Measurements from ENCODE around the gene C1orf35. TPM values are rescaled to one million over a fixed set of nuclear protein-coding genes. Genes with fewer than 3 reads are reported as not detected.

C1orf35 gene
- total and polyA plus RNA-seq, 2 experiments from 2014 or later = 36.2 to 43.7 TPM

GRCh38 chr1:228070851-228071250, 32.3 kb downstream of the C1orf35 start:
- Histone ChIP-seq H3K27me3 (peaks cover 42% of the 10 kb centered on the region), H3K9me3 (ENCODE audit: low read depth) (no peaks in the 10 kb centered on the region), H3K27ac (no peak overlapping the region), H3K4me1 (ENCODE audit: low read depth) (peaks cover 6% of the 10 kb centered on the region), H3K4me3 (no peak overlapping the region), H3K36me3 (no peaks in the 10 kb centered on the region)
- no peak for DNase-seq (ENCODE audit: low read depth in 1 of 2, low spot score in 1 of 2)
- TF ChIP-seq CTCF (IDR thresholded peaks at IDR 0.05; ENCODE audit: low read depth, low read length) = no peak

GRCh38 chr1:228070173-228070572, 33.0 kb downstream of the C1orf35 start:
- H3K4me3 ChIP-seq = no peak overlapping the region
- peaks cover 42% of the 10 kb centered on the region for H3K27me3 ChIP-seq
- no peak for TF ChIP-seq CTCF (IDR thresholded peaks at IDR 0.05; ENCODE audit: low read depth, low read length)
- H3K36me3 ChIP-seq = no peaks in the 10 kb centered on the region
- no peak for DNase-seq (ENCODE audit: low read depth in 1 of 2, low spot score in 1 of 2)
- peaks cover 6% of the 10 kb centered on the region for H3K4me1 ChIP-seq (ENCODE audit: low read depth)
- H3K9me3 ChIP-seq (ENCODE audit: low read depth) = no peaks in the 10 kb centered on the region
- H3K27ac ChIP-seq = no peak overlapping the region

- Histone ChIP-seq H3K9me3 (ENCODE audit: low read depth) (no peaks in the 10 kb centered on the region), H3K4me3 (no peak overlapping the region), H3K36me3 (no peaks in the 10 kb centered on the region), H3K27ac (no peak overlapping the region), H3K4me1 (ENCODE audit: low read depth) (peaks cover 1% of the 10 kb centered on the region), H3K27me3 (peaks cover 42% of the 10 kb centered on the region)
- no peak for TF ChIP-seq CTCF (IDR thresholded peaks at IDR 0.05; ENCODE audit: low read depth, low read length)
- no peak for DNase-seq (ENCODE audit: low read depth in 1 of 2, low spot score in 1 of 2)
Observed at GRCh38 chr1:228068359-228068758, 34.8 kb downstream of the C1orf35 start.

- Histone ChIP-seq H3K4me1 (ENCODE audit: low read depth) (no peaks in the 10 kb centered on the region), H3K36me3 (no peaks in the 10 kb centered on the region), H3K4me3 (no peak overlapping the region), H3K9me3 (ENCODE audit: low read depth) (no peaks in the 10 kb centered on the region), H3K27ac (no peak overlapping the region), H3K27me3 (peaks cover 42% of the 10 kb centered on the region)
- no peak for DNase-seq (ENCODE audit: low read depth in 1 of 2, low spot score in 1 of 2)
- no peak for TF ChIP-seq CTCF (IDR thresholded peaks at IDR 0.05; ENCODE audit: low read depth, low read length)
Observed at GRCh38 chr1:228066891-228067654, 36.1 kb downstream of the C1orf35 start.

- Histone ChIP-seq H3K9me3 (ENCODE audit: low read depth) (no peaks in the 10 kb centered on the region), H3K27ac (no peak overlapping the region), H3K27me3 (peaks cover 43% of the 10 kb centered on the region), H3K4me1 (ENCODE audit: low read depth) (no peaks in the 10 kb centered on the region), H3K36me3 (no peaks in the 10 kb centered on the region), H3K4me3 (no peak overlapping the region)
- TF ChIP-seq CTCF (IDR thresholded peaks at IDR 0.05; ENCODE audit: low read depth, low read length) = no peak
- no peak for DNase-seq (ENCODE audit: low read depth in 1 of 2, low spot score in 1 of 2)
Observed at GRCh38 chr1:228066416-228066815, 36.7 kb downstream of the C1orf35 start.
